Panc1 (cell line): ENCODE measurements around the gene ABI3BP. TPM values are rescaled to one million over a fixed set of nuclear protein-coding genes. Genes with fewer than 3 reads are reported as not detected.

Experiments
- ATAC-seq: fragments of 200-7000 bp; cut with Tn5 transposase; 2 replicates; pipeline ENCODE4 v1.9.1; 2020; ENCODE audit warnings: mild to moderate bottlenecking, moderate library complexity
- BruUV-seq: library from RNA; stranded (reverse); fragments of 400-500 nt; replicated peaks from 2 replicates; lab custom pipeline; 2021; lab: Mats Ljungman, UMichigan
- CTCF ChIA-PET: fragments of 300-600 bp; sonication (Branson Sonifier 250); formaldehyde crosslinking; loops from one replicate; lab custom pipeline; 2022; ENCODE audit warnings: antibody characterized with exemption; lab: Charles Lee
- POLR2A ChIA-PET: fragments of 300-600 bp; sonication (Branson Sonifier 250); formaldehyde crosslinking; loops from one replicate; lab custom pipeline; 2022; ENCODE audit warnings: antibody characterized with exemption; lab: Charles Lee
- DNase-seq: peaks from one replicate; pipeline ENCODE4 v3.0.0-alpha.2; 2010; ENCODE audit warnings: low read depth, low spot score
- H3K27ac ChIP-seq: 2 replicates; pipeline ENCODE4 v1.5.1; 2011; ENCODE audit warnings: mild to moderate bottlenecking, low read length, inconsistent platforms
- H3K27me3 ChIP-seq: fragments of 200-500 bp; sonication (Bioruptor generic); 2 replicates; pipeline ENCODE4 v1.6.0; 2014; ENCODE audit warnings: low read length, inconsistent platforms; ENCODE audit not compliant: control insufficient read depth, insufficient read depth
- H3K36me3 ChIP-seq: fragments of 200-500 bp; sonication (Bioruptor generic); 2 replicates; pipeline ENCODE4 v1.5.1; 2014; ENCODE audit warnings: inconsistent platforms, mild to moderate bottlenecking, low read length, moderate library complexity; ENCODE audit not compliant: control insufficient read depth, insufficient read depth
- H3K4me1 ChIP-seq: 2 replicates; pipeline ENCODE4 v1.5.1; 2011; ENCODE audit warnings: inconsistent platforms, mild to moderate bottlenecking, low read length, moderate library complexity; ENCODE audit not compliant: control insufficient read depth, insufficient read depth
- H3K4me3 ChIP-seq, 2 experiments: 2 replicates each; pipeline ENCODE4 v1.5.1; 2011 to 2012; ENCODE audit warnings: low read depth in 2 of 2, low read length in 2 of 2, mild to moderate bottlenecking in 2 of 2, inconsistent platforms in 1 of 2, moderate library complexity in 1 of 2
- H3K9me3 ChIP-seq: fragments of 200-500 bp; sonication (Bioruptor generic); 2 replicates; pipeline ENCODE4 v1.5.1; 2014; ENCODE audit warnings: low read depth, mild to moderate bottlenecking, inconsistent platforms, low read length, moderate library complexity; ENCODE audit not compliant: control insufficient read depth, insufficient read depth
- CTCF ChIP-seq: fragments of 450-650 bp; IDR thresholded peaks from 2 replicates; pipeline ENCODE4 v1.5.1; 2017; ENCODE audit warnings: mild to moderate bottlenecking
- POLR2AphosphoS5 ChIP-seq: IDR thresholded peaks from 2 replicates; pipeline ENCODE4 v1.6.1; 2012; ENCODE audit warnings: mild to moderate bottlenecking, low read depth, low read length, moderate library complexity
- REST ChIP-seq, 2 experiments: IDR thresholded peaks; 2 replicates each; pipeline ENCODE4 v1.6.1; 2011 to 2012; ENCODE audit warnings: low read depth in 2 of 2, control low read depth in 1 of 2, low read length in 1 of 2, mild to moderate bottlenecking in 1 of 2, moderate library complexity in 1 of 2; ENCODE audit not compliant: insufficient read depth in 1 of 2
- SIN3A ChIP-seq: IDR thresholded peaks from 2 replicates; pipeline ENCODE4 v1.6.1; 2012; ENCODE audit warnings: low read depth, mild to moderate bottlenecking, low read length, moderate library complexity, borderline replicate concordance; ENCODE audit not compliant: insufficient read depth
- TCF7L2 ChIP-seq: IDR thresholded peaks from 2 replicates; pipeline ENCODE4 v1.6.1; 2011; ENCODE audit warnings: mild to moderate bottlenecking, low read depth, low read length, inconsistent platforms
- in situ Hi-C: cut with HindIII; loops from 2 replicates; pipeline ENCODE4 v1.10.0; 2016; ENCODE audit warnings: low sequenced_read_pairs, low pct_unique_long_range_greater_than_20kb
- intact Hi-C: fragments of 100-400 bp; cut with micrococcal nuclease; formaldehyde crosslinking; loops from one replicate; pipeline ENCODE4 v1.10.0; 2022; ENCODE audit not compliant: unreplicated experiment
- total RNA-seq: library from RNA; stranded (reverse); gene quantifications from one replicate; pipeline ENCODE4 v1.2.1, GENCODE V29; 2021; ENCODE audit not compliant: unreplicated experiment

The ABI3BP gene
- total RNA-seq, 1 experiment from 2014 or later, result 0.21 TPM

- H3K36me3 ChIP-seq, result no peaks in the 10 kb centered on the region
- no peaks in the 10 kb centered on the region for H3K27me3 ChIP-seq
- H3K9me3 ChIP-seq, result no peaks in the 10 kb centered on the region
- ATAC-seq, result no peak
- TF ChIP-seq TCF7L2 (no peak), SIN3A (no peak), POLR2AphosphoS5 (no peak), REST (IDR thresholded peaks at IDR 0.05; ENCODE audit: insufficient read depth in 1 of 2, low read depth in 2 of 2, low read length in 1 of 2) (no peak), CTCF (no peak)
- no peak overlapping the region for H3K4me3 ChIP-seq
- in situ Hi-C loops, result no loop called here
- H3K4me1 ChIP-seq, result no peaks in the 10 kb centered on the region
- POLR2A ChIA-PET, result no interaction called here
- intact Hi-C loops, result no loop called here
- no peak for DNase-seq
- BruUV-seq, result no TSS peak
- CTCF ChIA-PET, result no interaction called here
- H3K27ac ChIP-seq, result no peak overlapping the region
Observed at GRCh38 chr3:100954199-100954935, 38.9 kb downstream of the ABI3BP start.

- intact Hi-C loops, result no loop called here
Observed at GRCh38 chr3:100953103-100953502, 40.1 kb downstream of the ABI3BP start.

More at GRCh38 chr3:100953103-100953502, 40.1 kb downstream of the ABI3BP start:
- no TSS peak for BruUV-seq
- no peak overlapping the region for H3K27ac ChIP-seq
- in situ Hi-C loops, result no loop called here
- no peaks in the 10 kb centered on the region for H3K27me3 ChIP-seq
- ATAC-seq (no peak), DNase-seq (no peak)
- no peaks in the 10 kb centered on the region for H3K4me1 ChIP-seq
- no peaks in the 10 kb centered on the region for H3K9me3 ChIP-seq
- TF ChIP-seq REST (IDR thresholded peaks at IDR 0.05; ENCODE audit: insufficient read depth in 1 of 2, low read depth in 2 of 2, low read length in 1 of 2), result no peak
- no peak for TF ChIP-seq POLR2AphosphoS5
- no peak for TF ChIP-seq CTCF
- TF ChIP-seq TCF7L2, result no peak
- no peak for TF ChIP-seq SIN3A
- no peaks in the 10 kb centered on the region for H3K36me3 ChIP-seq
- ChIA-PET CTCF (no interaction called here), POLR2A (no interaction called here)
- H3K4me3 ChIP-seq, result no peak overlapping the region
